ENCODE measurements around the gene ARFGEF3.

DNA sequence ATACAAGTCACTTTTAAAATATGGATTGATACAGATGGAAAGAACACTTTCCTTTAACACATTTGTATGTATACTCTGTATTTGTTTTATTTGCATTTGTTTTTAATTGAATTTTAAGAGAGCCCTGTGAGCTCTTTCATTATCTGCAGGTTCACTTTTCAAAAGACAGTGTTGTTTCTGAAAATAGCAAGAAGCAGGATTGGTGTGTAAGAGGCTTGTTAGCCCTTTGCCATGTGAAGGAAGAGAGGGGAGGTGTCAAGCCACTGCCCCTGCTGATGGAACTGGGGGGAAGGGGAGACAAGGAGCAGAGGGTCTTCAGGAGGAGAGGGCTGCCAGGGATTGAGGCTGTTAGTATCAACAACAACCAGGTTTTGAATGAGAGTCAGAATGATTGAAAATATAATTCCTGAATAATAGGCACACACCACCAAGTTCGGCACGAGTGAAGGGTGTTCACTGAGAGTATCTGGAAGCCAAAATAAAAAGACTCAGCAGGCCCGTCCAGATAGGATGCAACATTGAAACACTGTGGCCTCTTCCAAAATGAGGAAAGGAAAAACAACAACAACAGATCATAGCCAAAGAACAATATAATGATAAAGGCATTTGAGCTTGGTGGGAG lies 69.1 kb downstream of the ARFGEF3 start:
- TF ChIP-seq, protein P1, sequence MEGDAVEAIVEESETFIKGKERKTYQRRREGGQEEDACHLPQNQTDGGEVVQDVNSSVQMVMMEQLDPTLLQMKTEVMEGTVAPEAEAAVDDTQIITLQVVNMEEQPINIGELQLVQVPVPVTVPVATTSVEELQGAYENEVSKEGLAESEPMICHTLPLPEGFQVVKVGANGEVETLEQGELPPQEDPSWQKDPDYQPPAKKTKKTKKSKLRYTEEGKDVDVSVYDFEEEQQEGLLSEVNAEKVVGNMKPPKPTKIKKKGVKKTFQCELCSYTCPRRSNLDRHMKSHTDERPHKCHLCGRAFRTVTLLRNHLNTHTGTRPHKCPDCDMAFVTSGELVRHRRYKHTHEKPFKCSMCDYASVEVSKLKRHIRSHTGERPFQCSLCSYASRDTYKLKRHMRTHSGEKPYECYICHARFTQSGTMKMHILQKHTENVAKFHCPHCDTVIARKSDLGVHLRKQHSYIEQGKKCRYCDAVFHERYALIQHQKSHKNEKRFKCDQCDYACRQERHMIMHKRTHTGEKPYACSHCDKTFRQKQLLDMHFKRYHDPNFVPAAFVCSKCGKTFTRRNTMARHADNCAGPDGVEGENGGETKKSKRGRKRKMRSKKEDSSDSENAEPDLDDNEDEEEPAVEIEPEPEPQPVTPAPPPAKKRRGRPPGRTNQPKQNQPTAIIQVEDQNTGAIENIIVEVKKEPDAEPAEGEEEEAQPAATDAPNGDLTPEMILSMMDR (IDR thresholded peaks at IDR 0.05), result no peak
- TF ChIP-seq POLR2AphosphoS5 (IDR thresholded peaks at IDR 0.05), result no peak
